Stomach smooth muscle (tissue), 2 donors: ENCODE measurements around the gene CTBP2.

Experiments used
- H3K27ac ChIP-seq: one replicate; pipeline ENCODE4 v1.7.0; 2013; ENCODE audit warnings: mild to moderate bottlenecking, low read length, inconsistent platforms
- H3K27me3 ChIP-seq, 2 donors: one replicate each; pipeline ENCODE4 v1.7.0; 2013; ENCODE audit warnings: low read length in 2 of 2; ENCODE audit not compliant: insufficient read depth in 2 of 2, control insufficient read depth in 1 of 2
- H3K36me3 ChIP-seq, 2 donors: one replicate each; pipeline ENCODE4 v1.7.0; 2013; ENCODE audit warnings: low read length in 2 of 2; ENCODE audit not compliant: control insufficient read depth in 2 of 2, insufficient read depth in 2 of 2
- H3K4me1 ChIP-seq: one replicate; pipeline ENCODE4 v1.7.0; 2013; ENCODE audit warnings: low read length; ENCODE audit not compliant: control insufficient read depth, insufficient read depth
- H3K4me3 ChIP-seq, 2 donors: one replicate each; pipeline ENCODE4 v1.7.0; 2013; ENCODE audit warnings: low read length in 2 of 2
- H3K9ac ChIP-seq, 2 donors: one replicate each; pipeline ENCODE4 v1.7.0; 2013; ENCODE audit warnings: low read length in 2 of 2, mild to moderate bottlenecking in 1 of 2
- H3K9me3 ChIP-seq, 2 donors: one replicate each; pipeline ENCODE4 v1.7.0; 2013; ENCODE audit warnings: low read length in 2 of 2; ENCODE audit not compliant: control insufficient read depth in 2 of 2
- donor health status: healthy.
- donor health status: Pancreatic carcinoma.

The CTBP2 gene

DNA sequence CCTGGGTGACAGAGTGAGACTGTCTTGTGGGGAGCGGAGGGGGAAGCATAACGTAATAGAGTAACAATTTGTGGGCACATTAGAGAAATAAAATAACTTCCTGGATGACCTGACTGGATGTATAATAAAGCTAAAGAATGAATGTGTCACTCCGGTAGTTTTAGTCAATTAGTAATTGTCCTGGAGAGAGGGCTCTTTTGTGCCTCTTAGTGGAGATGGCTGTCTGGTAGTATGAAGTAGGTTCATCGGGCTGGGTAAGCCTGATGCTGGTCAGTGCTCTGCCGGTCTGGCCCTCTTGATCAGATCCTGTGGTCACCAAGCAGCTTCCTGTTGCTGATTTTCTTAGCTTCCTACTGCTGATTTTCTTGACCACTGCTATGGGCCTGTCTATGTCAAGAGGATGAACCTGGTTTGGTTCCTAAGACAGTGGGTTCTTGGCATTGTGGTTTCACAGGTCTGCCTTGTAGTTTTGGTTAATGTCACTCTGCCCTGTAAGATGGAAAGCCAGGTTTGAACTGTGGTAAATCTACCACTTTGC is 184.3 kb downstream of the CTBP2 start:
- Histone ChIP-seq H3K4me3 (no peak overlapping the region), H3K9me3 (no peaks in the 10 kb centered on the region), H3K4me1 (peaks cover 8% of the 10 kb centered on the region), H3K27ac (no peak overlapping the region), H3K27me3 (no peaks in the 10 kb centered on the region), H3K9ac (no peak overlapping the region), H3K36me3 (peaks cover 6 to 9% of the 10 kb centered on the region in 2 donors)

- Histone ChIP-seq H3K27me3 (no peaks in the 10 kb centered on the region), H3K36me3 (peaks cover 6 to 9% of the 10 kb centered on the region in 2 donors), H3K9me3 (no peaks in the 10 kb centered on the region), H3K4me1 (peaks cover 18% of the 10 kb centered on the region), H3K9ac (no peak overlapping the region), H3K27ac (no peak overlapping the region), H3K4me3 (no peak overlapping the region)
Measured at GRCh38 chr10:124974131-124974530, 186.2 kb downstream of the CTBP2 start.

- Histone ChIP-seq H3K4me3 (no peak overlapping the region), H3K4me1 (peaks cover 15% of the 10 kb centered on the region), H3K36me3 (peaks cover 9% of the 10 kb centered on the region in 2 donors), H3K9me3 (no peaks in the 10 kb centered on the region), H3K27me3 (no peaks in the 10 kb centered on the region), H3K27ac (no peak overlapping the region), H3K9ac (no peak overlapping the region)
Measured at GRCh38 chr10:124972637-124973036, 187.7 kb downstream of the CTBP2 start.

DNA sequence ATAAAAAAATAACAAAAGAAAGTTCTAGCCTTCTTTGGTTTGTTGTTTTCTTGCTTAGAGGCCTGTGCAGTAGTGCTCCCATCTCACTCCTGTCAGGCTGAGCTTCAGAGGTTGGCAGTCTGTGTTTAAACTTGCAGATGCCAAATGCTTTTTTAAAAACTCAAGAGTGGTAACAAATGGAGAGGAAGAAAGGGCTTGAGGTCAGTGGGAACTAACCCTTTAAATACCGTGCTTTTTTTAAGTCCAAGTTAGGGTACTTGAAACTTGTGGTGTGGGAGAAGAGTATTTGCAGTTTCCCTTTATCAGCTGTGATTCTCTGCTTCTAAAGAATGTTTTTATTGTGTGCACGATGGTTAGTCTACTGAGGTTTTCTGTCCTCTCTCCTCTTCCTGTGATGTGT is 189.1 kb downstream of the CTBP2 start:
- Histone ChIP-seq H3K27ac (peak overlapping the region; percentile 49), H3K4me1 (peaks cover 14% of the 10 kb centered on the region), H3K9ac (peak overlapping the region in 1 of 2 donors; percentile 42)

GRCh38 chr10:124967255-124967654 is 193.1 kb downstream of the CTBP2 start:
- H3K27ac ChIP-seq: no peak overlapping the region
- peaks cover 14% of the 10 kb centered on the region for H3K4me1 ChIP-seq
- H3K9me3 ChIP-seq: no peaks in the 10 kb centered on the region
- H3K4me3 ChIP-seq: no peak overlapping the region
- H3K27me3 ChIP-seq: no peaks in the 10 kb centered on the region
- H3K9ac ChIP-seq: no peak overlapping the region
- peaks cover 0 to 6% of the 10 kb centered on the region in 2 donors for H3K36me3 ChIP-seq

More for the DNA sequence above, 189.1 kb downstream of the CTBP2 start:
- Histone ChIP-seq H3K4me3 (no peak overlapping the region), H3K9me3 (no peaks in the 10 kb centered on the region), H3K36me3 (peaks cover 9 to 12% of the 10 kb centered on the region in 2 donors), H3K27me3 (no peaks in the 10 kb centered on the region)

DNA sequence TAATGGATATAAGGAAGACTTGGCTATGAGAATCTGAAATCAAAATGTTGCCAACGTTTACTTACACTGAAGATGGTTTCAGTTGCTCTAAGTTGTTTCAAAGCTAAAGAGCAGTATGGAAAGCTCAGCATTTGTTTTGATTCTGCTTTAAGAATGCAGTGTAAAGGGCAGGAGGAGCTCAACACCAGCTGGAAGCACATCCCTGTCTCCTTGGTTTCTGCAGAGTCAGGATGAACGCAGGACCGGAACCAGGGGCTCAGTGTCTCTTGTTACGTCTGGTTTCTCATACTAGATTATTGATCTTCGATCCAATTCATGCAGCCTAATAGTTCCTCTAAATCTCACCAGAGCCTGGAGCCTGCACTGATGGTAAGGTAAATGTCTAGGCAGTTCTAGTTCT is 194.4 kb downstream of the CTBP2 start:
- H3K27ac ChIP-seq: no peak overlapping the region
- H3K4me3 ChIP-seq: no peak overlapping the region
- H3K27me3 ChIP-seq: no peaks in the 10 kb centered on the region
- H3K9ac ChIP-seq: no peak overlapping the region
- peaks cover 0 to 6% of the 10 kb centered on the region in 2 donors for H3K36me3 ChIP-seq
- peaks cover 10% of the 10 kb centered on the region for H3K4me1 ChIP-seq
- H3K9me3 ChIP-seq: no peaks in the 10 kb centered on the region

- Histone ChIP-seq H3K27ac (no peak overlapping the region), H3K4me1 (no peaks in the 10 kb centered on the region), H3K27me3 (no peaks in the 10 kb centered on the region), H3K9ac (no peak overlapping the region), H3K4me3 (no peak overlapping the region), H3K9me3 (no peaks in the 10 kb centered on the region), H3K36me3 (peaks cover 0 to 5% of the 10 kb centered on the region in 2 donors)
Measured at GRCh38 chr10:124963866-124964720, 196.3 kb downstream of the CTBP2 start.

DNA sequence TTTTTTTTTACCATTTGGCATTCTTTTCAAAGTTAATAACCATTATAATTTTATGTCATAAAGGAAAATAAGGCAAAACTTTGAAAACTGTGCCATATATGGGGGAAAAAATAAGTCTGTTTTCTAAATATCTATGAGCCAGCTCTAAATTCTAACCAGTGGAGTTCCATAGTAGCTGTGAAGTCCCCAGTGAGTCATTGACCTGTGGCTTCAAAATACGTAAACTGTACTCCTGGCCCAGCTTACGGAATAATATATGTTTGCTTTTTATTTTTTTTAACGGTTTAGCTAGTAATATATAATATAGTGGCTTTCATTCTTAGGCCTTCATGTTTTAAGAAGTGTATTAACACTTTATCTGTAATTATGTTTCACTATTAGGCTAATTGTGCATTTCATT is 197.9 kb downstream of the CTBP2 start:
- Histone ChIP-seq H3K9ac (no peak overlapping the region), H3K27me3 (no peaks in the 10 kb centered on the region), H3K4me3 (no peak overlapping the region), H3K4me1 (no peaks in the 10 kb centered on the region), H3K27ac (no peak overlapping the region), H3K36me3 (peaks cover 0 to 1% of the 10 kb centered on the region in 2 donors), H3K9me3 (no peaks in the 10 kb centered on the region)

- no peaks in the 10 kb centered on the region for H3K9me3 ChIP-seq
- no peaks in the 10 kb centered on the region for H3K27me3 ChIP-seq
- H3K4me3 ChIP-seq: no peak overlapping the region
- no peaks in the 10 kb centered on the region for H3K36me3 ChIP-seq
- no peaks in the 10 kb centered on the region for H3K4me1 ChIP-seq
- H3K27ac ChIP-seq: no peak overlapping the region
- no peak overlapping the region for H3K9ac ChIP-seq
Measured at GRCh38 chr10:124961248-124961570, 199.2 kb downstream of the CTBP2 start.

- Histone ChIP-seq H3K36me3 (no peaks in the 10 kb centered on the region), H3K9ac (no peak overlapping the region), H3K9me3 (no peaks in the 10 kb centered on the region), H3K27ac (no peak overlapping the region), H3K4me3 (no peak overlapping the region), H3K27me3 (no peaks in the 10 kb centered on the region), H3K4me1 (no peaks in the 10 kb centered on the region)
Measured at GRCh38 chr10:124959564-124959963, 200.8 kb downstream of the CTBP2 start.

- Histone ChIP-seq H3K9me3 (no peaks in the 10 kb centered on the region), H3K27me3 (no peaks in the 10 kb centered on the region), H3K9ac (no peak overlapping the region), H3K27ac (no peak overlapping the region), H3K36me3 (no peaks in the 10 kb centered on the region), H3K4me3 (no peak overlapping the region), H3K4me1 (no peaks in the 10 kb centered on the region)
Measured at GRCh38 chr10:124957404-124957947, 202.9 kb downstream of the CTBP2 start.
